Stomach (tissue), 4 donors: Measurements from ENCODE around the gene TMCC1.

Experiments
- CTCF ChIP-seq, 7 experiments: fragments of 450-650 bp in 4 of 7; fragments of 200-600 bp in 3 of 7; sonication (generic) in 3 of 7; IDR thresholded peaks; one replicate each; pipeline ENCODE4 v1.5.1; 2016 to 2019; ENCODE audit warnings: antibody characterized with exemption in 7 of 7, control low read depth in 2 of 7, mild to moderate bottlenecking in 1 of 7
- EP300 ChIP-seq: sonication (generic); formaldehyde crosslinking; IDR thresholded peaks from one replicate; pipeline ENCODE4 v1.6.1; 2017; ENCODE audit warnings: antibody characterized with exemption
- POLR2A ChIP-seq, 4 donors: fragments of 450-650 bp; IDR thresholded peaks; one replicate each; pipeline ENCODE4 v1.6.1; 2016; ENCODE audit warnings: antibody characterized with exemption in 4 of 4, control low read depth in 2 of 4, mild to moderate bottlenecking in 1 of 4, moderate library complexity in 1 of 4
- POLR2AphosphoS5 ChIP-seq, 3 donors: sonication (generic); formaldehyde crosslinking; IDR thresholded peaks; one replicate each; pipeline ENCODE4 v1.6.1; 2016; ENCODE audit warnings: antibody characterized with exemption in 3 of 3

- TF ChIP-seq CTCF (IDR thresholded peaks at IDR 0.05) (no peak), POLR2A (IDR thresholded peaks at IDR 0.05) (no peak), POLR2AphosphoS5 (IDR thresholded peaks at IDR 0.05) (no peak), EP300 (no peak)
These were observed 221.1 kb downstream of the TMCC1 start for GRCh38 chr3:129672412-129672811.
